DND-41 (cell line): ENCODE results near the gene HSPH1.

ENCODE experiments used
- ATAC-seq: fragments of 200-7000 bp; cut with Tn5 transposase; 3 replicates; pipeline ENCODE4 v1.9.1; 2021; ENCODE audit warnings: low read depth; ENCODE audit not compliant: insufficient read depth
- DNase-seq: peaks from one replicate; pipeline ENCODE4 v3.0.0-alpha.2; 2020
- H2AFZ ChIP-seq: 2 replicates; pipeline ENCODE4 v1.6.0; 2012; ENCODE audit warnings: low read depth, low read length
- H3K27ac ChIP-seq: 2 replicates; pipeline ENCODE4 v1.5.1; 2012; ENCODE audit warnings: low read length, inconsistent platforms
- H3K27me3 ChIP-seq: fragments of 200-600 bp; sonication (generic); 2 replicates; pipeline ENCODE4 v1.6.0; 2012; ENCODE audit warnings: low read length, mild to moderate bottlenecking, inconsistent platforms; ENCODE audit not compliant: insufficient read depth, poor library complexity
- H3K36me3 ChIP-seq: 2 replicates; pipeline ENCODE4 v1.5.1; 2012; ENCODE audit warnings: low read length, inconsistent platforms; ENCODE audit not compliant: insufficient read depth
- H3K4me1 ChIP-seq: 2 replicates; pipeline ENCODE4 v1.5.1; 2012; ENCODE audit warnings: mild to moderate bottlenecking, low read length; ENCODE audit not compliant: insufficient read depth
- H3K4me2 ChIP-seq: 2 replicates; pipeline ENCODE4 v1.6.0; 2012; ENCODE audit warnings: mild to moderate bottlenecking, moderate library complexity, low read length, inconsistent platforms; ENCODE audit not compliant: insufficient read depth
- H3K4me3 ChIP-seq, 2 experiments: fragments of 200-600 bp in 1 of 2; shearing (Covaris generic) in 1 of 2; 2 replicates each; pipeline ENCODE4 v1.5.1; 2012 to 2016; ENCODE audit warnings: inconsistent platforms in 2 of 2, low read length in 2 of 2, mild to moderate bottlenecking in 2 of 2, low read depth in 1 of 2, moderate library complexity in 1 of 2
- H3K79me2 ChIP-seq: 2 replicates; pipeline ENCODE4 v1.6.0; 2012; ENCODE audit warnings: low read length, inconsistent platforms; ENCODE audit not compliant: insufficient read depth
- H3K9ac ChIP-seq: 2 replicates; pipeline ENCODE4 v1.6.0; 2012; ENCODE audit warnings: low read depth, mild to moderate bottlenecking, inconsistent platforms, low read length, moderate library complexity
- H3K9me3 ChIP-seq: 2 replicates; pipeline ENCODE4 v1.5.1; 2012; ENCODE audit warnings: low read length, moderate library complexity, mild to moderate bottlenecking, inconsistent platforms; ENCODE audit not compliant: insufficient read depth, severe bottlenecking
- H4K20me1 ChIP-seq: 2 replicates; pipeline ENCODE4 v1.6.0; 2012; ENCODE audit warnings: low read length; ENCODE audit not compliant: insufficient read depth
- EZH2 ChIP-seq: IDR thresholded peaks from 3 replicates; pipeline ENCODE4 v1.6.1; 2012; ENCODE audit warnings: borderline replicate concordance, low read depth, mild to moderate bottlenecking, moderate library complexity, low read length, inconsistent platforms; ENCODE audit not compliant: severe bottlenecking
- TF ChIP-seq, protein P1 (sequence below): IDR thresholded peaks from 2 replicates; pipeline ENCODE4 v1.5.1; 2012; ENCODE audit warnings: borderline replicate concordance, low read length, moderate library complexity, mild to moderate bottlenecking; ENCODE audit not compliant: poor library complexity, severe bottlenecking; ENCODE audit errors: extremely low read depth

HSPH1 gene

DNA sequence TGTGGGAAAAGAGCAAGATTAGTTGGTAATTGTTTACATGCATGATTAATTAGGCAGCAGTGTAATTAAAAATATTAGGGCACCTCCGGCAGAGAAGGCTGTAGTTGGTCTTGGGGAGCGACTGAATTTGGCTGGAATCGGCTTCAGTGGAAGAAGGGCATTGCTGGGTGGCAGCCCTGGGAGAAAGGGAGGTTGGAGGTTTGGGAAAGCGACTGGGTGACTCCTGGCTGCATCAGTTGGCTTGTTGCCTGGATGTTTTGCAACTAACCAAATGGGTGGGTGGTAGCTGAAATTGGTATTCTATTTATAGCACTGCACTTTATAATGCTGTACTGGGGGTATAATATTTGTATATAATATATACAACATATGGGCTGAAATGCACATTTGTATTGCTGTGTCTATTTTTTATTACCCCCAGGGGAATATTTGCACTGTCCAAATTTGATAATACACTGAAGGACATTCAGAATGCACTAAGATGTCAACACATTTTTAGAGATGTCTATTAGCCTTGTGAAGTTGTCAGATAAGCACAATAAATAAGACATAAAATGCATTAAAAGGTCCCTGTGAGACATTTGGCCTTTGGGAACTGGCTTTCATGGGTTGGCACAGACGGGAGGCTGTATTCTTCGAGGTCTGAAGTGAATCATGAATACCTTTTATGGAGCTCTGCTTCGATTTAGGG is 39.8 kb upstream of the HSPH1 start:
- Histone ChIP-seq H3K27me3 (no peaks in the 10 kb centered on the region), H4K20me1 (peaks cover 4% of the 10 kb centered on the region), H3K4me1 (peaks cover 36% of the 10 kb centered on the region), H3K4me3 (peak overlapping the region; percentile 52 to 71; a peak in 3 of 4 replicates), H3K79me2 (peaks cover 32% of the 10 kb centered on the region), H3K36me3 (no peaks in the 10 kb centered on the region), H3K9ac (peak overlapping the region; percentile 80), H3K4me2 (peak overlapping the region; percentile 70), H3K9me3 (no peaks in the 10 kb centered on the region), H2AFZ (peak overlapping the region; percentile 96), H3K27ac (peak overlapping the region; percentile 83; the same call in 1 of the 2 replicates)
- TF ChIP-seq, protein P1, sequence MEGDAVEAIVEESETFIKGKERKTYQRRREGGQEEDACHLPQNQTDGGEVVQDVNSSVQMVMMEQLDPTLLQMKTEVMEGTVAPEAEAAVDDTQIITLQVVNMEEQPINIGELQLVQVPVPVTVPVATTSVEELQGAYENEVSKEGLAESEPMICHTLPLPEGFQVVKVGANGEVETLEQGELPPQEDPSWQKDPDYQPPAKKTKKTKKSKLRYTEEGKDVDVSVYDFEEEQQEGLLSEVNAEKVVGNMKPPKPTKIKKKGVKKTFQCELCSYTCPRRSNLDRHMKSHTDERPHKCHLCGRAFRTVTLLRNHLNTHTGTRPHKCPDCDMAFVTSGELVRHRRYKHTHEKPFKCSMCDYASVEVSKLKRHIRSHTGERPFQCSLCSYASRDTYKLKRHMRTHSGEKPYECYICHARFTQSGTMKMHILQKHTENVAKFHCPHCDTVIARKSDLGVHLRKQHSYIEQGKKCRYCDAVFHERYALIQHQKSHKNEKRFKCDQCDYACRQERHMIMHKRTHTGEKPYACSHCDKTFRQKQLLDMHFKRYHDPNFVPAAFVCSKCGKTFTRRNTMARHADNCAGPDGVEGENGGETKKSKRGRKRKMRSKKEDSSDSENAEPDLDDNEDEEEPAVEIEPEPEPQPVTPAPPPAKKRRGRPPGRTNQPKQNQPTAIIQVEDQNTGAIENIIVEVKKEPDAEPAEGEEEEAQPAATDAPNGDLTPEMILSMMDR = no peak
- no peak for TF ChIP-seq EZH2
- ATAC-seq (no peak), DNase-seq (no peak)

DNA sequence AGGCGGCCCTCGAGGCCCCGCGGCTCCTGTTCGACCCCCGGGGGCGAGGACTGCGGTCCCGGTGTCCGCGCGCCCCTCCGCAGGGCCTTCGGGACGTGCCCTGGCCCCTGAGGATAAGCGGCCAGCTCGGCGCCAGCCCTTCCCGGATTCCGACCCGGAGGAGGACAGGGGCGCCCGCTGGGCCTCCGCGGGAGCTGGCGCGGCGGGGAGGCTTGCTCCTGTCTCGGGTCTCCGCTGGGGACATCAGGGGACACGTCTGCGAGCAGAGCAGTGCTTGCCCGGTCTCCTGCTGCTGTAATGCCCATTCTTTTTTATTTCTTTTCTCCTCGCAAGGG is 38.9 kb upstream of the HSPH1 start:
- no peaks in the 10 kb centered on the region for H3K9me3 ChIP-seq
- H3K27me3 ChIP-seq = no peaks in the 10 kb centered on the region
- H3K36me3 ChIP-seq = no peaks in the 10 kb centered on the region
- peak overlapping the region; percentile 83 for H3K27ac ChIP-seq
- H3K4me2 ChIP-seq = peak overlapping the region; percentile 70
- H4K20me1 ChIP-seq = peaks cover 4% of the 10 kb centered on the region
- H2AFZ ChIP-seq = peak overlapping the region; percentile 96
- TF ChIP-seq EZH2 = no peak
- TF ChIP-seq, protein P1 = no peak
- peaks cover 32% of the 10 kb centered on the region for H3K79me2 ChIP-seq
- H3K4me3 ChIP-seq = peak overlapping the region; percentile 52 to 71; a peak in 3 of 4 replicates
- H3K9ac ChIP-seq = peak overlapping the region; percentile 80
- peak; percentile 60 for DNase-seq
- peaks cover 36% of the 10 kb centered on the region for H3K4me1 ChIP-seq
- peak; percentile 56 for ATAC-seq

DNA sequence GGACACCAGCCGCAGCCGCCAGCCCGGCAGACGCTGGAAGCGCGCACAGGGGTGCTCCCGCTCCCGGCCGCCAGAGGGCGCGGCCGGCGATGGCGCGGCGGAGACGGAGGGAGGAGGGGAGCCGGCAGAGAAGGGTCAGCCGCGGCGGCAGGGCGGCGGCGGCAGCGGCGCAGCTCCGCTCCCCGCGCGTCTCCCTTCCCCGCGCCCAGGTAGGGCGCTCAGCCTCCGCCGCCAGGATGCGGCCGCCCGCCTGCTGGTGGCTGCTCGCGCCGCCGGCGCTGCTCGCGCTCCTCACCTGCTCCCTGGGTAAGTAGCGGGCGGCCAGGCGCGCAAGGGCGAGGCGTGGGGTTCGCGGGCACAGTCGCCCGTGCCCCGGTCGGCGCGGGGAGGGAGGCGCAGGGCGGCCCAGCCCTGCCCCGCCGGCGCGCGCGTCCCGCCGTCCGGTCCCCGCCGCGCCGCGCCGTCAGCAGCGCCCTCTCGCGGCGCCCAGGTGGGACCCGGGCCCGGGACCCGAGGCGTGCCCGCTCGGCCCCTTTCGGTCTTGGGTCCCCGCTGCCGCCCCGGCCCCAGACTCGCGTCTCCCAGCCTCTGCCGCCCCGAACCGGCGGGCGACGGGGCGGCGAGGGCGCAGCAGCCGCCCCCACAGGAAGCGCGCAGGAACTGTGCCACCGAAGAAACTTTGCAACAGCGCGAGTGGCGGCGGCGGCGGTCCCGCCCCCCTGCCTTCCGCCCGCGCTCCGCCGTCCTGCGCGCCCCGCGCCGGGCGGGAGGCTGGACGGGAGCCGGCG is 38.3 kb upstream of the HSPH1 start, which contains the start of gene B3GLCT:
Gene B3GLCT (plus strand): TSS at position 127 of the 788 bp plus-strand sequence. CDS start 110 bp downstream, at position 237.
- peak within 1 kb of the TSS; percentile 96 for H2AFZ ChIP-seq
- H3K4me3 ChIP-seq = peak within 1 kb of the TSS; percentile 52 to 71; a peak in 3 of 4 replicates
- no peaks in the 10 kb centered on the region for H3K27me3 ChIP-seq
- peaks cover 4% of the 10 kb centered on the region for H4K20me1 ChIP-seq
- peak within 1 kb of the TSS; percentile 70 for H3K4me2 ChIP-seq
- peaks cover 32% of the 10 kb centered on the region for H3K79me2 ChIP-seq
- H3K4me1 ChIP-seq = peaks cover 36% of the 10 kb centered on the region
- H3K9ac ChIP-seq = peak within 1 kb of the TSS; percentile 80
- peak; percentile 80 for ATAC-seq
- peak within 1 kb of the TSS; percentile 83 for H3K27ac ChIP-seq
- TF ChIP-seq, protein P1 = peak; percentile 97
- no peak for TF ChIP-seq EZH2
- no peaks in the 10 kb centered on the region for H3K9me3 ChIP-seq
- peak; percentile 77 for DNase-seq
- H3K36me3 ChIP-seq = no peaks in the 10 kb centered on the region
